Liver (tissue), 9 donors: ENCODE measurements around the gene FCRL2. TPM values are rescaled to one million over a fixed set of nuclear protein-coding genes. Genes with fewer than 3 reads are reported as not detected.

Experiments used
- DNase-seq: peaks from one replicate; pipeline ENCODE4 v3.0.0-alpha.2; 2017; ENCODE audit warnings: low spot score
- H3K27ac ChIP-seq, 2 donors: one replicate each; pipeline ENCODE4 v1.7.0; 2013; ENCODE audit warnings: inconsistent platforms in 2 of 2, low read length in 2 of 2, control low read depth in 1 of 2, low read depth in 1 of 2, mild to moderate bottlenecking in 1 of 2
- H3K27me3 ChIP-seq, 4 donors: one replicate each; pipeline versions ENCODE4 v1.6.1 to v1.7.0; 2013; ENCODE audit warnings: low read length in 3 of 4, inconsistent platforms in 1 of 4, mild to moderate bottlenecking in 1 of 4, moderate library complexity in 1 of 4; ENCODE audit not compliant: control insufficient read depth in 4 of 4, insufficient read depth in 4 of 4
- H3K36me3 ChIP-seq, 4 donors: one replicate each; pipeline versions ENCODE4 v1.6.1 to v1.7.0; 2013; ENCODE audit warnings: low read length in 3 of 4, mild to moderate bottlenecking in 3 of 4, low read depth in 1 of 4, moderate library complexity in 1 of 4; ENCODE audit not compliant: control insufficient read depth in 4 of 4, insufficient read depth in 3 of 4
- H3K4me1 ChIP-seq, 4 donors: one replicate each; pipeline versions ENCODE4 v1.6.1 to v1.7.0; 2013; ENCODE audit warnings: low read length in 3 of 4, mild to moderate bottlenecking in 3 of 4, moderate library complexity in 1 of 4; ENCODE audit not compliant: control insufficient read depth in 4 of 4, insufficient read depth in 4 of 4
- H3K4me3 ChIP-seq, 3 donors: one replicate each; pipeline versions ENCODE4 v1.6.1 to v1.7.0; 2013; ENCODE audit warnings: low read length in 3 of 3, control low read depth in 1 of 3, low read depth in 1 of 3, mild to moderate bottlenecking in 1 of 3
- H3K9ac ChIP-seq, 2 donors: one replicate each; pipeline ENCODE4 v1.7.0; 2013; ENCODE audit warnings: low read length in 2 of 2, mild to moderate bottlenecking in 2 of 2, moderate library complexity in 2 of 2, control low read depth in 1 of 2, low read depth in 1 of 2
- H3K9me3 ChIP-seq, 4 donors: one replicate each; pipeline versions ENCODE4 v1.6.1 to v1.7.0; 2013; ENCODE audit warnings: low read length in 3 of 4; ENCODE audit not compliant: control insufficient read depth in 4 of 4
- EGR1 ChIP-seq, 2 donors: IDR thresholded peaks; 2 replicates each; pipeline ENCODE4 v1.6.1; 2016 to 2018; ENCODE audit warnings: antibody characterized with exemption in 2 of 2, low read depth in 2 of 2
- FOXA2 ChIP-seq: IDR thresholded peaks from 2 replicates; pipeline ENCODE4 v1.6.1; 2016; ENCODE audit warnings: antibody characterized with exemption
- GABPA ChIP-seq, 2 donors: IDR thresholded peaks in 1 of 2; conservative IDR thresholded peaks in 1 of 2; 2 replicates each; pipeline ENCODE4 v1.6.1; 2016; ENCODE audit warnings: antibody characterized with exemption in 2 of 2, mild to moderate bottlenecking in 1 of 2, moderate library complexity in 1 of 2
- HNF4G ChIP-seq: IDR thresholded peaks from 2 replicates; pipeline ENCODE4 v1.6.1; 2016; ENCODE audit warnings: antibody characterized with exemption
- JUND ChIP-seq, 2 donors: IDR thresholded peaks; 2 replicates each; pipeline ENCODE4 v1.6.1; 2016; ENCODE audit warnings: antibody characterized with exemption in 2 of 2
- NR2F2 ChIP-seq: IDR thresholded peaks from 2 replicates; pipeline ENCODE4 v1.6.1; 2016; ENCODE audit warnings: antibody characterized with exemption
- SP1 ChIP-seq: IDR thresholded peaks from 2 replicates; pipeline ENCODE4 v1.6.1; 2018; ENCODE audit warnings: antibody characterized with exemption, mild to moderate bottlenecking
- TAF1 ChIP-seq: conservative IDR thresholded peaks from 2 replicates; pipeline ENCODE4 v1.6.1; 2016; ENCODE audit warnings: antibody characterized with exemption, mild to moderate bottlenecking
- YY1 ChIP-seq: IDR thresholded peaks from 2 replicates; pipeline ENCODE4 v1.6.1; 2016; ENCODE audit warnings: antibody characterized with exemption, mild to moderate bottlenecking
- WGBS: extraction: QIAGEN DNeasy Blood & Tissue Kit; methylation state at CpG from one replicate; pipeline ENCODE4 v1.1.7; 2013; 5-methylcytosine and 5-hydroxymethylcytosine counted together
- polyA plus RNA-seq, 2 donors: library from polyadenylated mRNA; stranded (reverse) in 1 of 2; unstranded in 1 of 2; fragments of 200-250 nt in 1 of 2; fragments of >200 nt in 1 of 2; fragmentation: Nextera tagmentation in 1 of 2; extraction: Ambion mirVana in 1 of 2; gene quantifications; one replicate each; pipeline versions ENCODE4 v1.2.1 to v1.2.3, GENCODE V29; 2013 to 2015
- total RNA-seq, 2 donors: library from RNA; depleted of rRNA; stranded (reverse); fragments of >200 nt; gene quantifications; one replicate each; pipeline ENCODE4 v1.2.3, GENCODE V29; 2014
- TF ChIP-seq, protein P1 (sequence below): IDR thresholded peaks from 2 replicates; pipeline ENCODE4 v1.6.1; 2016; ENCODE audit warnings: antibody characterized with exemption, mild to moderate bottlenecking
- TF ChIP-seq, protein P2 (sequence below): IDR thresholded peaks from 2 replicates; pipeline ENCODE4 v1.6.1; 2016; ENCODE audit warnings: antibody characterized with exemption
- TF ChIP-seq, protein P3 (sequence below): IDR thresholded peaks from 2 replicates; pipeline ENCODE4 v1.6.1; 2016; ENCODE audit warnings: antibody characterized with exemption
- TF ChIP-seq, protein P4 (sequence below): fragments of 150-350 bp; IDR thresholded peaks from 2 replicates; pipeline ENCODE4 v1.5.1; 2017; ENCODE audit warnings: improper control_type of control experiment, low read depth, low read length; ENCODE audit not compliant: missing input control
- TF ChIP-seq, protein P5 (sequence below): IDR thresholded peaks from 2 replicates; pipeline ENCODE4 v1.6.1; 2016; ENCODE audit warnings: antibody characterized with exemption
- donor health status: healthy.
- donor health status: healthy.
- donor health status: healthy.
- donor health status: healthy.
- donor health status: healthy.

Gene FCRL2
- total and polyA plus RNA-seq, 4 donors = 0.08 to 0.43 (median 0.23) TPM; not detected in 1

DNA sequence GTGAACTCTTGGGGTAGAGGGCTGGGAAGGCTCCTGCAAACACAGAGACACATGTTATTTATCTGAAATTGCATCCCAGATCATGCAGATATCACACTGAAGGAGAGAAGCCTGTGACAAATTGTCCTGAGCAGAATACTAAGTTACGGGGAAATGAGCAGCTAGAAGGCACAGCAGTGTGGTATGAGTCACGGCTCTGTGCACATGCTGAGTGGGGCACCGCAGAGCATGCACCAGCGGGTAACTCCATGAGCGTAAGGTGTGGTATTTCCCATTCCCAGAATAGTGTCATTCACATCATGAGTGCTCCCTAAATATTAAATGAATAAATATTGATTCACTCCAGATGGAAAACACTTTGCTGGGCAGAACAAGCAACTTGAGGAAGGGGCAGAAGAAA, 21.3 kb upstream of the FCRL2 start:
- WGBS = 88% methylated on average over 5 of the region's 5 CpGs
- Histone ChIP-seq H3K27ac (no peak overlapping the region), H3K4me3 (no peak overlapping the region), H3K9ac (no peak overlapping the region), H3K9me3 (peaks cover 0 to 8% (median 0%) of the 10 kb centered on the region in 4 donors), H3K36me3 (no peaks in the 10 kb centered on the region), H3K27me3 (no peaks in the 10 kb centered on the region), H3K4me1 (no peaks in the 10 kb centered on the region)
- TF ChIP-seq, protein P1, sequence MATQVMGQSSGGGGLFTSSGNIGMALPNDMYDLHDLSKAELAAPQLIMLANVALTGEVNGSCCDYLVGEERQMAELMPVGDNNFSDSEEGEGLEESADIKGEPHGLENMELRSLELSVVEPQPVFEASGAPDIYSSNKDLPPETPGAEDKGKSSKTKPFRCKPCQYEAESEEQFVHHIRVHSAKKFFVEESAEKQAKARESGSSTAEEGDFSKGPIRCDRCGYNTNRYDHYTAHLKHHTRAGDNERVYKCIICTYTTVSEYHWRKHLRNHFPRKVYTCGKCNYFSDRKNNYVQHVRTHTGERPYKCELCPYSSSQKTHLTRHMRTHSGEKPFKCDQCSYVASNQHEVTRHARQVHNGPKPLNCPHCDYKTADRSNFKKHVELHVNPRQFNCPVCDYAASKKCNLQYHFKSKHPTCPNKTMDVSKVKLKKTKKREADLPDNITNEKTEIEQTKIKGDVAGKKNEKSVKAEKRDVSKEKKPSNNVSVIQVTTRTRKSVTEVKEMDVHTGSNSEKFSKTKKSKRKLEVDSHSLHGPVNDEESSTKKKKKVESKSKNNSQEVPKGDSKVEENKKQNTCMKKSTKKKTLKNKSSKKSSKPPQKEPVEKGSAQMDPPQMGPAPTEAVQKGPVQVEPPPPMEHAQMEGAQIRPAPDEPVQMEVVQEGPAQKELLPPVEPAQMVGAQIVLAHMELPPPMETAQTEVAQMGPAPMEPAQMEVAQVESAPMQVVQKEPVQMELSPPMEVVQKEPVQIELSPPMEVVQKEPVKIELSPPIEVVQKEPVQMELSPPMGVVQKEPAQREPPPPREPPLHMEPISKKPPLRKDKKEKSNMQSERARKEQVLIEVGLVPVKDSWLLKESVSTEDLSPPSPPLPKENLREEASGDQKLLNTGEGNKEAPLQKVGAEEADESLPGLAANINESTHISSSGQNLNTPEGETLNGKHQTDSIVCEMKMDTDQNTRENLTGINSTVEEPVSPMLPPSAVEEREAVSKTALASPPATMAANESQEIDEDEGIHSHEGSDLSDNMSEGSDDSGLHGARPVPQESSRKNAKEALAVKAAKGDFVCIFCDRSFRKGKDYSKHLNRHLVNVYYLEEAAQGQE = no peak
- TF ChIP-seq, protein P2, sequence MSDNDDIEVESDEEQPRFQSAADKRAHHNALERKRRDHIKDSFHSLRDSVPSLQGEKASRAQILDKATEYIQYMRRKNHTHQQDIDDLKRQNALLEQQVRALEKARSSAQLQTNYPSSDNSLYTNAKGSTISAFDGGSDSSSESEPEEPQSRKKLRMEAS = no peak
- no peak for TF ChIP-seq NR2F2
- DNase-seq = no peak

DNA sequence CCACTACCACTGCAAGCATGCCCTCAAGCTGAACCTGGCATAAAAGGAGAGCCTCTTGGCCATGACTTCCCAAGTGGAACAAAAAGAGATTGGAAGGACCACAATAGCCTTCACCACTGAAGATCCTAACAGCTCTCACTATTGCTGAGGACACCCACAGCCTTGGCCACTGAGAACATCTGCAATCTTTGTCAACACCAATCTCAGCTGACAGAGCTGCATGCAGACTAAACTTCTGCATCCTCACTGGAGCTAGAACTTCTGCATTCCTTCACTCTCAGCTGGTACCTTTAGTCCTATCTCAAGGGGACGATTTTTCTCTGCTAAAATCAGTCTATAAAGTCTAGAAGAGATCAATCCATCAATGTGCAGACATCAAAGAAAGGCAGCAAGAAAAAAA, 8.3 kb upstream of the FCRL2 start:
- Histone ChIP-seq H3K4me1 (no peaks in the 10 kb centered on the region), H3K9ac (no peak overlapping the region), H3K27me3 (no peaks in the 10 kb centered on the region), H3K36me3 (no peaks in the 10 kb centered on the region), H3K9me3 (no peaks in the 10 kb centered on the region), H3K4me3 (no peak overlapping the region), H3K27ac (no peak overlapping the region)
- TF ChIP-seq, protein P1 = no peak
- TF ChIP-seq SP1 (no peak), GABPA (IDR thresholded peaks at IDR 0.05 in 1 of 2, conservative IDR thresholded peaks at IDR 0.05 in 1 of 2) (no peak), JUND (IDR thresholded peaks at IDR 0.05) (no peak), TAF1 (no peak), FOXA2 (no peak), YY1 (no peak), EGR1 (IDR thresholded peaks at IDR 0.05; ENCODE audit: low read depth in 2 of 2) (no peak), HNF4G (no peak), NR2F2 (no peak)
- TF ChIP-seq, protein P3, sequence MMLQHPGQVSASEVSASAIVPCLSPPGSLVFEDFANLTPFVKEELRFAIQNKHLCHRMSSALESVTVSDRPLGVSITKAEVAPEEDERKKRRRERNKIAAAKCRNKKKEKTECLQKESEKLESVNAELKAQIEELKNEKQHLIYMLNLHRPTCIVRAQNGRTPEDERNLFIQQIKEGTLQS = no peak
- TF ChIP-seq, protein P4, sequence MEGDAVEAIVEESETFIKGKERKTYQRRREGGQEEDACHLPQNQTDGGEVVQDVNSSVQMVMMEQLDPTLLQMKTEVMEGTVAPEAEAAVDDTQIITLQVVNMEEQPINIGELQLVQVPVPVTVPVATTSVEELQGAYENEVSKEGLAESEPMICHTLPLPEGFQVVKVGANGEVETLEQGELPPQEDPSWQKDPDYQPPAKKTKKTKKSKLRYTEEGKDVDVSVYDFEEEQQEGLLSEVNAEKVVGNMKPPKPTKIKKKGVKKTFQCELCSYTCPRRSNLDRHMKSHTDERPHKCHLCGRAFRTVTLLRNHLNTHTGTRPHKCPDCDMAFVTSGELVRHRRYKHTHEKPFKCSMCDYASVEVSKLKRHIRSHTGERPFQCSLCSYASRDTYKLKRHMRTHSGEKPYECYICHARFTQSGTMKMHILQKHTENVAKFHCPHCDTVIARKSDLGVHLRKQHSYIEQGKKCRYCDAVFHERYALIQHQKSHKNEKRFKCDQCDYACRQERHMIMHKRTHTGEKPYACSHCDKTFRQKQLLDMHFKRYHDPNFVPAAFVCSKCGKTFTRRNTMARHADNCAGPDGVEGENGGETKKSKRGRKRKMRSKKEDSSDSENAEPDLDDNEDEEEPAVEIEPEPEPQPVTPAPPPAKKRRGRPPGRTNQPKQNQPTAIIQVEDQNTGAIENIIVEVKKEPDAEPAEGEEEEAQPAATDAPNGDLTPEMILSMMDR = no peak
- TF ChIP-seq, protein P5, sequence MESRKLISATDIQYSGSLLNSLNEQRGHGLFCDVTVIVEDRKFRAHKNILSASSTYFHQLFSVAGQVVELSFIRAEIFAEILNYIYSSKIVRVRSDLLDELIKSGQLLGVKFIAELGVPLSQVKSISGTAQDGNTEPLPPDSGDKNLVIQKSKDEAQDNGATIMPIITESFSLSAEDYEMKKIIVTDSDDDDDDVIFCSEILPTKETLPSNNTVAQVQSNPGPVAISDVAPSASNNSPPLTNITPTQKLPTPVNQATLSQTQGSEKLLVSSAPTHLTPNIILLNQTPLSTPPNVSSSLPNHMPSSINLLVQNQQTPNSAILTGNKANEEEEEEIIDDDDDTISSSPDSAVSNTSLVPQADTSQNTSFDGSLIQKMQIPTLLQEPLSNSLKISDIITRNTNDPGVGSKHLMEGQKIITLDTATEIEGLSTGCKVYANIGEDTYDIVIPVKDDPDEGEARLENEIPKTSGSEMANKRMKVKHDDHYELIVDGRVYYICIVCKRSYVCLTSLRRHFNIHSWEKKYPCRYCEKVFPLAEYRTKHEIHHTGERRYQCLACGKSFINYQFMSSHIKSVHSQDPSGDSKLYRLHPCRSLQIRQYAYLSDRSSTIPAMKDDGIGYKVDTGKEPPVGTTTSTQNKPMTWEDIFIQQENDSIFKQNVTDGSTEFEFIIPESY = no peak
- TF ChIP-seq, protein P2 = no peak
- 8% methylated on average over 1 of the region's 1 CpG for WGBS
- DNase-seq = no peak
